ENCODE data around the gene SEMA6D. TPM values are rescaled to one million over a fixed set of nuclear protein-coding genes. Genes with fewer than 3 reads are reported as not detected.
"Not testable (repeated sequence)": the region's sequence is repeated elsewhere in the genome, so short reads cannot be mapped to it uniquely, and the experiment has no call there.

Gene SEMA6D
- total RNA-seq, 1 donor from 2014 or later, result 2.6 TPM

DNA sequence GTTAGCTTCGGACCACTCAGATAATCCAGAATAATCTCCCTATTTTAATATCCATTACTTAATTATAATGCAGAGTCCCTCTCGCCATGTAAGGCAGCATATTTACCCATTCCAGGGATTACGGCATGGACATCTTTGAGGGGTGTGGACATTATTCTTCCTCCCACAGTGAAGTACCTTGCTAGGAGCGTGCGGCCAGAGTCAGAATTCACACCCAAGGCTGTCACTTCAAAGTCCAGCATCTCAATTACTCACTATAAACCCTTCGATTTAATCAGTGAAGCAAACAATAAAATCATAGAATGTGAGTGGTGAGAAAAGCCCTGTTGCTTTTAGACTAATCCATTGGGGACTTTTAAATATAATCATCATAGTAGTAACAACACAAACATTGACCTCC, 11.6 kb downstream of the SEMA6D start:
- no peak for FAIRE-seq
- DNase-seq (ENCODE audit: low read depth), result no peak
- no peaks in the 10 kb centered on the region for H3K27me3 ChIP-seq (ENCODE audit: control insufficient read depth, insufficient read depth, low read length)
- no peaks in the 10 kb centered on the region for H3K36me3 ChIP-seq (ENCODE audit: control insufficient read depth, insufficient read depth, low read length)
- no peak overlapping the region for H3K4me3 ChIP-seq (ENCODE audit: low read depth, low read length)
- TF ChIP-seq, protein P1, sequence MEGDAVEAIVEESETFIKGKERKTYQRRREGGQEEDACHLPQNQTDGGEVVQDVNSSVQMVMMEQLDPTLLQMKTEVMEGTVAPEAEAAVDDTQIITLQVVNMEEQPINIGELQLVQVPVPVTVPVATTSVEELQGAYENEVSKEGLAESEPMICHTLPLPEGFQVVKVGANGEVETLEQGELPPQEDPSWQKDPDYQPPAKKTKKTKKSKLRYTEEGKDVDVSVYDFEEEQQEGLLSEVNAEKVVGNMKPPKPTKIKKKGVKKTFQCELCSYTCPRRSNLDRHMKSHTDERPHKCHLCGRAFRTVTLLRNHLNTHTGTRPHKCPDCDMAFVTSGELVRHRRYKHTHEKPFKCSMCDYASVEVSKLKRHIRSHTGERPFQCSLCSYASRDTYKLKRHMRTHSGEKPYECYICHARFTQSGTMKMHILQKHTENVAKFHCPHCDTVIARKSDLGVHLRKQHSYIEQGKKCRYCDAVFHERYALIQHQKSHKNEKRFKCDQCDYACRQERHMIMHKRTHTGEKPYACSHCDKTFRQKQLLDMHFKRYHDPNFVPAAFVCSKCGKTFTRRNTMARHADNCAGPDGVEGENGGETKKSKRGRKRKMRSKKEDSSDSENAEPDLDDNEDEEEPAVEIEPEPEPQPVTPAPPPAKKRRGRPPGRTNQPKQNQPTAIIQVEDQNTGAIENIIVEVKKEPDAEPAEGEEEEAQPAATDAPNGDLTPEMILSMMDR (IDR thresholded peaks at IDR 0.05; ENCODE audit: insufficient read depth, low read length, severe bottlenecking), result no peak

DNA sequence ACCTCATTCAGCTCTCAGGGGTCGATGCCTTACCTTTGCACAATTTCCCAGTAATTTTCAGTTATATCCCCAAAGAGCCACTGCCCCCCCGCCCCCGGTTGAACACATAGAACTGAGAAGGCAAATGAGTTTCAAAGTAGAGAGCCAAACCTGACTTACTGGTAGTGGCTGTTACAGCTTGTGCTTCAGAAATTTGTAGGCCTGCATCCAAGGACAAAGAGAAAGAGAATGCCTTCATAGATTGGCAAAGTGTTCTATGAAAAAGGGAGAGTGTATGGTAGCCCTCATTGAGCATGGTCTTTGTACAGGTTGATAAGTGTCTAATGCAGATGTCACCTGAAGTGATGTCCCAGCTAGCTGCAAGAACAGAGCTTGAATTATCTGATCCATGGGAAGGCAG, 13.9 kb downstream of the SEMA6D start:
- no peaks in the 10 kb centered on the region for H3K36me3 ChIP-seq (ENCODE audit: control insufficient read depth, insufficient read depth, low read length)
- no peaks in the 10 kb centered on the region for H3K27me3 ChIP-seq (ENCODE audit: control insufficient read depth, insufficient read depth, low read length)
- H3K4me3 ChIP-seq (ENCODE audit: low read depth, low read length), result no peak overlapping the region
- no peak for DNase-seq (ENCODE audit: low read depth)
- no peak for FAIRE-seq
- TF ChIP-seq, protein P1 (IDR thresholded peaks at IDR 0.05; ENCODE audit: insufficient read depth, low read length, severe bottlenecking), result no peak

DNA sequence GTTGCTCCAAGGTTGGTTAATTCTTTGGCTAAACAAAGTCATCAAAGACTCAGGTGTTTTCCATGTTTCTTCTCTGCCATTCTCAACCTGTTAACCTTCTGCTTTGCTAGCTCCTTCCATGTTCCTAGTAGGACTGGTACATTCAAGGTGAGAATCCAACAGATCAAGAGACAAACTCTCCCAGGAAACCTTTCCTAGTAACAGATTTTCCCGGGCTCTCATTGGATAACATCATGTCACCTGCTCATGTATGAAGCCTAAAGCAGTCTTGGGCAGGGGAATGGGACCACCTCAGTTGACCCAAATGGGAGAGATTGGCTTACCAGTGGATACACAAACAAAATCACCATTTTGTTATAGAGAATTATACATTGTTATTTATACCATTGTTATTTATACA, 14.9 kb downstream of the SEMA6D start:
- H3K27me3 ChIP-seq (ENCODE audit: control insufficient read depth, insufficient read depth, low read length), result no peaks in the 10 kb centered on the region
- DNase-seq (ENCODE audit: low read depth), result no peak
- no peak for FAIRE-seq
- H3K4me3 ChIP-seq (ENCODE audit: low read depth, low read length), result no peak overlapping the region
- TF ChIP-seq, protein P1 (IDR thresholded peaks at IDR 0.05; ENCODE audit: insufficient read depth, low read length, severe bottlenecking), result no peak
- H3K36me3 ChIP-seq (ENCODE audit: control insufficient read depth, insufficient read depth, low read length), result no peaks in the 10 kb centered on the region

DNA sequence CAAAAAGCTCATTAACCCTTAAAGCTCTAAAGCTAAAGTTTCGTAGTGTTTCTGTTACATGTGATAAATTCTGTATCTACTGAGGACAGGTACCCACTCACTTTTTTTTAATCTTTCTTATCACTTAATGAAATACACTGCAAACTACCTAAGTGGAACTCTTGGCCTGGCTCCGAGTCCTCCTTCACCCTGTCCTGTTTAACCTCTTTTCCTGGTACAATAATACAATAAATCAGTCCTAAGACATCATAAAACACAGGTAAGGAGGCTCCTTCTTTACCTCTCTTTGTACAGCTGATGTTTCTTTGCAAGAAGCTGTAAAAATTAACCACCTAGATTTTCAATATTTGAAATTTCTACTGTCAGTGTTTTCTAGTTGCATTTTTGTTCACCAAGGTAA, 15.8 kb downstream of the SEMA6D start:
- Histone ChIP-seq H3K27me3 (ENCODE audit: control insufficient read depth, insufficient read depth, low read length) (no peaks in the 10 kb centered on the region), H3K36me3 (ENCODE audit: control insufficient read depth, insufficient read depth, low read length) (no peaks in the 10 kb centered on the region), H3K4me3 (ENCODE audit: low read depth, low read length) (no peak overlapping the region)
- TF ChIP-seq, protein P1 (IDR thresholded peaks at IDR 0.05; ENCODE audit: insufficient read depth, low read length, severe bottlenecking), result no peak
- DNase-seq (ENCODE audit: low read depth) (no peak), FAIRE-seq (no peak)

DNA sequence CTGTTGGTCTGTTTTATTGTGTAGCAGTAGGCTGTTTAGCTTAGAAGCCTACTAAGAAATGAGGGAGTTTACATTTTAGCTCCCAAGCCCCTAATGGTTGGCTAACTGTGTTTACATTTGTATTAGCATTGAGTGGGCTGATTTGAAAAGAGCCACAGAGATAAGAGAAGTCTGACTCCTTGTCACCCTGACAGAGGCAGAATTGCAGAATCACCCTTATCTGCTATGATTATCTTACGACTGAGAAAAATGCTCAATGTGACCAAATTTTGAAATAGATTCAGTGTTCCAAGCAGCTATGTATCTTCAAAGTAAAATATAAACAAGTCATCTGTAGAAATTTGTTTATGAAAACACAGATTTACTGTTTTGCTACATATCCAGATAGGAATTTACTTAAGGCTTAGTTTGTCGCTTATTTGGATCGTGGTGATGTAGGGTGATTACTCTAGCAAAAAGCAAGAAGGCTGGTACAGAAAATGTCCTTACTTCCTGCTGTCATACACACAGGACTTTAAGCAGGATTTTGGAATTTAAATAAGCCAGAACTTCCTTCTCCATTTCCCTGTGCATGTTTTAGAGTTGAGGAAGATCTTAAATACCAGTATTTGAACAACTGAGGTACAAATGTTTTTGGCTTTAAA, 19.0 kb downstream of the SEMA6D start:
- no peak for FAIRE-seq
- no peaks in the 10 kb centered on the region for H3K27me3 ChIP-seq (ENCODE audit: control insufficient read depth, insufficient read depth, low read length)
- no peaks in the 10 kb centered on the region for H3K36me3 ChIP-seq (ENCODE audit: control insufficient read depth, insufficient read depth, low read length)
- TF ChIP-seq, protein P1 (IDR thresholded peaks at IDR 0.05; ENCODE audit: insufficient read depth, low read length, severe bottlenecking), result no peak
- DNase-seq (ENCODE audit: low read depth), result no peak
- no peak overlapping the region for H3K4me3 ChIP-seq (ENCODE audit: low read depth, low read length)

DNA sequence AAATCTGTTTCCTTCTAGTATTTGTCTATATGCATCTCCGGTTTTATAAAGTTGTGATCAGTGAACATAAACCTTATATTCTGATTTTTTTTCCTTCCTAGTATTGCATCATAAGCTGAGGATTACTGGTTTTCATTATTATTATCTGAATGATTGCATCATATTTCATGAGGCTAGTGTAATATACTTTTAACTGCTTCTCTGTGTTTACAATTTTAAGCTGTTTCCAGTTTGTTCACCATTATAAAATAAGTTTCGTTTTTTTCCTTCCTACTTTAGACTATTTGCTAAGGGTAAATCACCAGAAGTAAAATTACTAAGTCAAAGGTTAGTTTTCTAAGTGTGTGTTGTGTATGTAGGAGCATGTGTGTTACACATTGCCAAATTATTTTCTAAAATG, 20.2 kb downstream of the SEMA6D start:
- Histone ChIP-seq H3K27me3 (ENCODE audit: control insufficient read depth, insufficient read depth, low read length) (no peaks in the 10 kb centered on the region), H3K36me3 (ENCODE audit: control insufficient read depth, insufficient read depth, low read length) (no peaks in the 10 kb centered on the region), H3K4me3 (ENCODE audit: low read depth, low read length) (no peak overlapping the region)
- DNase-seq (ENCODE audit: low read depth) (no peak), FAIRE-seq (no peak)
- TF ChIP-seq, protein P1 (IDR thresholded peaks at IDR 0.05; ENCODE audit: insufficient read depth, low read length, severe bottlenecking), result no peak

DNA sequence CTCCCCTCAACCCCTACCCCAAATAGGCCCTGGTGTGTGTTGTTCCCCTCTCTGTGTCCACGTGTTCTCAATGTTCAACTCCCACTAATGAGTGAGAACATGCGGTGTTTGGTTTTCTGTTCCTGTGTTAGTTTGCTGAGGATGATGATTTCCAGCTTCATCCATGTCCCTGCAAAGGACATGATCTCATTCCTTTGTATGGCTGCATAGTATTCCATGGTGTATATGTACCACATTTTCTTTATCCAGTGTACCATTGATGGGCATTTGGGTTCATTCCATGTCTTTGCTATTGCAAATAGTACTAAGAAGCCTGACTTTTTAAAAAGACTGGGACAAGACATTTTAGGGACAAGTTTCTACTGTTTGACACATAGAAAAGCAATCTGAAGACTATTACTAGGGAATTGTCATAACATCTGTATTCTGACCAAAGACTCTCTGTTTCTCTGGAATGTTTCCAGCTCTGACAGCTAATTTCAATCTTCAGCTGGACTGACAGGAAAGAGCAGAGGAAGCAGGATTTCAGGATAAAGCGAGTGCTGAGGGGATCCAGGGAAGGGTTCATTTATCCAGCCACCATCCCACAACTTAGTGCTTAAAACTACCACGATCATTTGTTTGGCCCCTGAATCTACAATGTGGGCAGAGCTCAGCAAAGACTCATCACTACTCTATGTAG, 21.0 kb downstream of the SEMA6D start:
- H3K4me3 ChIP-seq (ENCODE audit: low read depth, low read length); DNase-seq (ENCODE audit: low read depth); FAIRE-seq; H3K36me3 ChIP-seq (ENCODE audit: control insufficient read depth, insufficient read depth, low read length); H3K27me3 ChIP-seq (ENCODE audit: control insufficient read depth, insufficient read depth, low read length): not testable (repeated sequence)

Measured in bronchial epithelial cell (primary cell).